Mesendoderm (in vitro differentiated cells): ENCODE measurements around the gene ZFYVE9.

ENCODE experiments used
- DNase-seq: peaks from one replicate; pipeline ENCODE4 v3.0.0; 2013
- H2AK5ac ChIP-seq: 2 replicates; pipeline ENCODE4 v1.6.1; 2013; ENCODE audit warnings: low read length, inconsistent platforms
- H2BK120ac ChIP-seq: 2 replicates; pipeline ENCODE4 v1.6.1; 2013; ENCODE audit warnings: low read depth, mild to moderate bottlenecking, low read length, moderate library complexity, mixed read lengths
- H2BK15ac ChIP-seq: replicated peaks from 2 replicates; pipeline ENCODE4 v1.6.1; 2013; ENCODE audit warnings: low read depth, mild to moderate bottlenecking, moderate library complexity
- H2BK5ac ChIP-seq: 2 replicates; pipeline ENCODE4 v1.6.1; 2013; ENCODE audit warnings: low read length, inconsistent platforms
- H3K18ac ChIP-seq: 2 replicates; pipeline ENCODE4 v1.6.1; 2013; ENCODE audit warnings: mild to moderate bottlenecking, low read length, mixed read lengths
- H3K23ac ChIP-seq: one replicate; pipeline ENCODE4 v1.6.1; 2013; ENCODE audit warnings: low read length
- H3K27ac ChIP-seq: 2 replicates; pipeline ENCODE4 v1.5.1; 2013; ENCODE audit warnings: low read depth, mild to moderate bottlenecking, inconsistent platforms, low read length, moderate library complexity
- H3K27me3 ChIP-seq: 2 replicates; pipeline ENCODE4 v1.6.1; 2013; ENCODE audit warnings: low read length, control low read depth, mild to moderate bottlenecking, inconsistent platforms; ENCODE audit not compliant: insufficient read depth, poor library complexity
- H3K36me3 ChIP-seq: 2 replicates; pipeline ENCODE4 v1.6.1; 2013; ENCODE audit warnings: low read length, inconsistent platforms; ENCODE audit not compliant: control insufficient read depth, insufficient read depth
- H3K4ac ChIP-seq: one replicate; pipeline ENCODE4 v1.6.1; 2013; ENCODE audit warnings: low read depth, mild to moderate bottlenecking, low read length, moderate library complexity
- H3K4me1 ChIP-seq: 2 replicates; pipeline ENCODE4 v1.6.1; 2013; ENCODE audit warnings: low read depth, low read length, inconsistent platforms; ENCODE audit not compliant: control insufficient read depth
- H3K4me2 ChIP-seq: 2 replicates; pipeline ENCODE4 v1.6.1; 2013; ENCODE audit warnings: low read length
- H3K4me3 ChIP-seq: 2 replicates; pipeline ENCODE4 v1.5.1; 2013; ENCODE audit warnings: mild to moderate bottlenecking, low read length
- H3K56ac ChIP-seq: one replicate; pipeline ENCODE4 v1.6.1; 2013; ENCODE audit warnings: low read length
- H3K79me1 ChIP-seq: 2 replicates; pipeline ENCODE4 v1.6.1; 2013; ENCODE audit warnings: low read length, inconsistent platforms
- H3K79me2 ChIP-seq: 2 replicates; pipeline ENCODE4 v1.6.1; 2013; ENCODE audit warnings: mild to moderate bottlenecking, low read length; ENCODE audit not compliant: control insufficient read depth, insufficient read depth
- H3K9ac ChIP-seq: 2 replicates; pipeline ENCODE4 v1.6.1; 2013; ENCODE audit warnings: low read length, inconsistent platforms
- H4K5ac ChIP-seq: one replicate; pipeline ENCODE4 v1.6.1; 2013; ENCODE audit warnings: low read length
- H4K8ac ChIP-seq: one replicate; pipeline ENCODE4 v1.6.1; 2013; ENCODE audit warnings: low read depth, mild to moderate bottlenecking, control low read depth, low read length, moderate library complexity
- WGBS: extraction: QIAGEN DNeasy Blood & Tissue Kit; methylation state at CpG from one replicate; pipeline ENCODE4 v1.1.7; 2013; ENCODE audit warnings: low lambda C conversion rate, missing lambda C conversion rate; ENCODE audit not compliant: insufficient coverage; ENCODE audit errors: extremely low coverage; 5-methylcytosine and 5-hydroxymethylcytosine counted together

Gene ZFYVE9

GRCh38 chr1:52157582-52157981 lies 15.7 kb downstream of the ZFYVE9 start:
- Histone ChIP-seq H3K4me1 (no peaks in the 10 kb centered on the region), H3K36me3 (no peaks in the 10 kb centered on the region), H3K9ac (no peak overlapping the region), H3K56ac (no peak overlapping the region), H3K18ac (no peak overlapping the region), H3K23ac (no peak overlapping the region), H3K27me3 (no peaks in the 10 kb centered on the region), H3K4ac (no peak overlapping the region), H2BK15ac (no peak overlapping the region), H3K4me2 (no peak overlapping the region), H3K27ac (no peak overlapping the region), H2BK120ac (no peak overlapping the region), H2AK5ac (no peak overlapping the region), H3K79me2 (no peaks in the 10 kb centered on the region), H2BK5ac (no peak overlapping the region), H3K4me3 (no peak overlapping the region), H4K8ac (no peak overlapping the region), H4K5ac (no peak overlapping the region), H3K79me1 (peaks cover 6% of the 10 kb centered on the region)
- no peak for DNase-seq
- no CpG with 5 or more reads among the region's 2 CpGs for WGBS

DNA sequence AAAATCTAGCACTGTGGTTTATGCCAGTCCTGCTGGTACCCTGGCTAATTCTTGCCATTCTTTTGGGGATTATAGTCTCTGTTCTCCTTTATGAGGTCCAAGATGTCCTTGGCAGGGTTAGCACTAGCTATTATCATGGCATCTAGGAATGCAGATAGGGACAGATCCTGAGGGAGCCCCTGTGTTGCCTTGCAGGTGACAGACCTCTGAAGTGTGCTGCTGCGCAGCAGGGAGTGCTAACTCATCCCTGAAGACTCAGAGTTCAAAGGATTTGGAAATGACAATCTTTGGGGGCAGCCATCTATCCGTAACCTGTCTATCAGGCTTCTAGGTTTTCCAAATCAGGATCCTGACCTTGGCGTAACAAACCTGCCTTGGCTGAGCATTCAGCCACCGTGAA lies 16.3 kb downstream of the ZFYVE9 start:
- no peak overlapping the region for H2AK5ac ChIP-seq
- no peaks in the 10 kb centered on the region for H3K4me1 ChIP-seq
- no peaks in the 10 kb centered on the region for H3K27me3 ChIP-seq
- no peak overlapping the region for H3K4me2 ChIP-seq
- H3K79me2 ChIP-seq: no peaks in the 10 kb centered on the region
- H3K23ac ChIP-seq: no peak overlapping the region
- H3K9ac ChIP-seq: no peak overlapping the region
- no peak overlapping the region for H2BK120ac ChIP-seq
- no CpG with 5 or more reads among the region's 4 CpGs for WGBS
- H3K79me1 ChIP-seq: peaks cover 6% of the 10 kb centered on the region
- H3K56ac ChIP-seq: no peak overlapping the region
- DNase-seq: peak; percentile 16
- no peak overlapping the region for H2BK15ac ChIP-seq
- H3K4me3 ChIP-seq: no peak overlapping the region
- no peak overlapping the region for H3K4ac ChIP-seq
- H4K5ac ChIP-seq: no peak overlapping the region
- no peaks in the 10 kb centered on the region for H3K36me3 ChIP-seq
- H2BK5ac ChIP-seq: no peak overlapping the region
- no peak overlapping the region for H3K18ac ChIP-seq
- no peak overlapping the region for H3K27ac ChIP-seq
- no peak overlapping the region for H4K8ac ChIP-seq

DNA sequence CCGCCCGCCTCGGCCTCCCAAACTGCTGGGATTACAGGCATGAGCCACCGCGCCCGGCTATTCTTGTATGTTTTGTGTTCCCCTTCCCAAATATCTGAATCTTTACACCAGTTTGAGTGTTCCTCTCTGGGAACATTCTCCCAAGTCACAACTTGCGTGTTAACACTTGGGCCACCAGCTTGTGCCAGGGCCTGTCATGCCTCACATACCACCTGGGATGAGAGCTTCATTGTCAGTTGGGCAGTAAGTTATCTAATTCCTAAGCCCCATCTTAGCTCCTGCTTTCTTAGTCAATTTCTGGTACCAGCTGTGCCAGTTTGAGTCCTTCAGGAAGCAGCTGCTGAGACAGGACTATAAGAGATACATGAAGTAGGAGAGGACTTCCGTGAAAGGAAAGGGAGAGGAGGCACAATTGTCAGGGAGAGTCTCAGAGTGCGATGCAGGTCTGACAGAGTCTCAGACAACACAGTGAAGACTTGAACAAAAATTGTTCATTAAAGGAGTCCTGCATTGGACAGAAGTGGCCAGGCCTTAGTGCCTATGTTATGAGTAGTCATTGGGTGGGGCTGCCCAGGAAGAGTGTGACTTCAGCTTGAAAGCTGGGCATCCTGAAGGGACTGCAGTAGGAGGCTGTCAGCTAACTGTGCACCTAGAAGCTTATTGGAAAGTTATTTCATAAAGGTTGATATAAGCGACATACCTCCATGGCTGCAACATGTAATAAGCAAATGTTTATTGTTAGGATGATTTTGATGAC lies 17.3 kb downstream of the ZFYVE9 start:
- Histone ChIP-seq H3K79me2 (no peaks in the 10 kb centered on the region), H2BK15ac (no peak overlapping the region), H3K27me3 (no peaks in the 10 kb centered on the region), H2BK5ac (no peak overlapping the region), H3K56ac (no peak overlapping the region), H3K4me2 (no peak overlapping the region), H2AK5ac (no peak overlapping the region), H4K5ac (no peak overlapping the region), H3K27ac (no peak overlapping the region), H3K18ac (no peak overlapping the region), H3K23ac (no peak overlapping the region), H3K79me1 (peaks cover 6% of the 10 kb centered on the region), H2BK120ac (no peak overlapping the region), H3K4ac (no peak overlapping the region), H4K8ac (no peak overlapping the region), H3K9ac (no peak overlapping the region), H3K36me3 (no peaks in the 10 kb centered on the region), H3K4me1 (no peaks in the 10 kb centered on the region), H3K4me3 (no peak overlapping the region)
- no CpG with 5 or more reads among the region's 10 CpGs for WGBS
- no peak for DNase-seq

DNA sequence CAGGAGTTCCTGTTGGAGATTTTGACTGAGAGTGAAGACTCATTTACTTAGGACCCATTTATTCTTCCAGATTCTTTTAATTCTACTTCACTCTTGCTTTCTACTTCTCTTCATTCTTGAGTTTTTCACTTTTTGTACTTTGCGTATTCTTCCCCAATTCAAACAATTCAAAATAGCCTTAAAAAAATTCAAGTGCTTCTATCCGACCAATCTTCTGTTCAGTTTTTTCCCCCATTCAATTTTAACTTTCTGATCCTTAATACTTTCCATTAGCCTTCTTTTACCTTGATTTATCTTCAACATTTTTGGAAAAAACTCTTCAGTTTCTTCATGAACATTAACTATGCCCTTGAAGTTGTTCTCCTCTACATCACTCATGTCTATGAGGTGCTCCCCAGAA lies 21.1 kb downstream of the ZFYVE9 start:
- H4K8ac ChIP-seq: no peak overlapping the region
- no peaks in the 10 kb centered on the region for H3K79me2 ChIP-seq
- H3K9ac ChIP-seq: no peak overlapping the region
- H3K27ac ChIP-seq: no peak overlapping the region
- H3K36me3 ChIP-seq: no peaks in the 10 kb centered on the region
- H3K4me1 ChIP-seq: no peaks in the 10 kb centered on the region
- WGBS: no CpG with 5 or more reads among the region's 2 CpGs
- no peaks in the 10 kb centered on the region for H3K27me3 ChIP-seq
- no peak overlapping the region for H3K4me2 ChIP-seq
- DNase-seq: no peak
- H3K18ac ChIP-seq: no peak overlapping the region
- no peak overlapping the region for H3K23ac ChIP-seq
- no peak overlapping the region for H2BK120ac ChIP-seq
- no peak overlapping the region for H3K4ac ChIP-seq
- no peak overlapping the region for H4K5ac ChIP-seq
- H3K56ac ChIP-seq: no peak overlapping the region
- no peak overlapping the region for H2BK5ac ChIP-seq
- no peak overlapping the region for H2AK5ac ChIP-seq
- peaks cover 2% of the 10 kb centered on the region for H3K79me1 ChIP-seq
- no peak overlapping the region for H2BK15ac ChIP-seq
- no peak overlapping the region for H3K4me3 ChIP-seq

DNA sequence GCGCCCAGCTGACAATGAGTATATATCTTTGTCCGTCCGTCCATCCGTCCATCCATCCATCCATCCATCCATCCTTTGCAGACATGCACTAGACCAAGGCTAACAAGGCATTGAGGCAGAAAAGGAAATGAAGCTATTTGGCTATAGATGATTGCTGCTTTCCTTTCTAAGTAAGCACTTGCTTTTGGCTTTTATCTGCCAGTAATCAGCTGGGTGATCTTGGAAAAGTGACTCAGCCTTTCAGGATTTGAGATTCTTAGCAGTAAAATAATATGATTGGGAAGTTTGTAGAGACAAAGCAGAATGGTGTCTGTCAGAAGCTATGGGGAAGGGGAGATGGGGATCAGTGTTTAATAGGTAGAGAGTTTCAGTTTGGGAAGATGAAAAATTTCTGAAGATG lies 22.7 kb downstream of the ZFYVE9 start:
- DNase-seq: no peak
- Histone ChIP-seq H3K79me2 (no peaks in the 10 kb centered on the region), H3K4me2 (no peak overlapping the region), H2BK5ac (no peak overlapping the region), H2BK15ac (no peak overlapping the region), H3K4me1 (no peaks in the 10 kb centered on the region), H2AK5ac (no peak overlapping the region), H3K9ac (no peak overlapping the region), H3K4me3 (no peak overlapping the region), H3K23ac (no peak overlapping the region), H2BK120ac (no peak overlapping the region), H3K4ac (no peak overlapping the region), H4K5ac (no peak overlapping the region), H3K79me1 (no peaks in the 10 kb centered on the region), H3K18ac (no peak overlapping the region), H4K8ac (no peak overlapping the region), H3K56ac (no peak overlapping the region), H3K27ac (no peak overlapping the region), H3K27me3 (no peaks in the 10 kb centered on the region), H3K36me3 (no peaks in the 10 kb centered on the region)
- WGBS: no CpG with 5 or more reads among the region's 4 CpGs
